ENCODE measurements around the gene GUCA2B.

Gene GUCA2B

GRCh38 chr1:42142894-42143675, 10.1 kb upstream of the GUCA2B start:
- no peak for DNase-seq (ENCODE audit: low read depth in 2 of 2)

GRCh38 chr1:42143896-42144710, 9.1 kb upstream of the GUCA2B start:
- DNase-seq (ENCODE audit: low read depth in 2 of 2), result no peak

GRCh38 chr1:42144711-42145388, 8.4 kb upstream of the GUCA2B start:
- DNase-seq (ENCODE audit: low read depth in 2 of 2), result no peak

GRCh38 chr1:42145389-42145716, 7.9 kb upstream of the GUCA2B start:
- no peak for DNase-seq (ENCODE audit: low read depth in 2 of 2)

GRCh38 chr1:42145764-42146625, 7.2 kb upstream of the GUCA2B start:
- DNase-seq (ENCODE audit: low read depth in 2 of 2), result no peak

- peak; percentile 51 to 63 for DNase-seq (ENCODE audit: low read depth in 2 of 2)
These were observed 6.4 kb upstream of the GUCA2B start for GRCh38 chr1:42146626-42147320.

- DNase-seq (ENCODE audit: low read depth in 2 of 2), result no peak
These were observed 5.0 kb upstream of the GUCA2B start for GRCh38 chr1:42148166-42148565.

- no peak for DNase-seq (ENCODE audit: low read depth in 2 of 2)
These were observed 2.6 kb upstream of the GUCA2B start for GRCh38 chr1:42150651-42151050.

- no peak for DNase-seq (ENCODE audit: low read depth in 2 of 2)
These were observed 1.1 kb upstream of the GUCA2B start for GRCh38 chr1:42152119-42152518.

GRCh38 chr1:42153624-42154023, 414 bp downstream of the GUCA2B start:
- no peak for DNase-seq (ENCODE audit: low read depth in 2 of 2)

- no peak for DNase-seq (ENCODE audit: low read depth in 2 of 2)
These were observed 1.5 kb downstream of the GUCA2B start for GRCh38 chr1:42154685-42155084.

- no peak for DNase-seq (ENCODE audit: low read depth in 2 of 2)
These were observed 2.2 kb downstream of the GUCA2B start for GRCh38 chr1:42155362-42155761.

GRCh38 chr1:42157667-42158066, 4.5 kb downstream of the GUCA2B start:
- DNase-seq (ENCODE audit: low read depth in 2 of 2), result no peak

GRCh38 chr1:42158189-42158588, 5.0 kb downstream of the GUCA2B start:
- DNase-seq (ENCODE audit: low read depth in 2 of 2), result no peak

- DNase-seq (ENCODE audit: low read depth in 2 of 2), result no peak
These were observed 9.0 kb downstream of the GUCA2B start for GRCh38 chr1:42162181-42162580.

- no peak for DNase-seq (ENCODE audit: low read depth in 2 of 2)
These were observed 9.9 kb downstream of the GUCA2B start for GRCh38 chr1:42163114-42163513.

- no peak for DNase-seq (ENCODE audit: low read depth in 2 of 2)
These were observed 10.6 kb downstream of the GUCA2B start for GRCh38 chr1:42163536-42164503.

GRCh38 chr1:42164551-42165420, 11.6 kb downstream of the GUCA2B start, which contains the start of gene GUCA2A:
GUCA2A (minus strand) TSS chr1:42164745; CDS start chr1:42164712, 33 bp downstream.
- no peak for DNase-seq (ENCODE audit: low read depth in 2 of 2)
